SW480 (cell line): ENCODE measurements around the gene TBC1D10A.

Experiments used
- DNase-seq: peaks from one replicate; pipeline ENCODE4 v3.0.0-alpha.2; 2016; ENCODE audit warnings: low spot score

TBC1D10A gene

GRCh38 chr22:30299322-30299721 is 27.4 kb downstream of the TBC1D10A start:
- DNase-seq, result no peak

- no peak for DNase-seq
Measured at GRCh38 chr22:30297991-30298701, 28.6 kb downstream of the TBC1D10A start.

GRCh38 chr22:30297276-30297990 is 29.3 kb downstream of the TBC1D10A start:
- no peak for DNase-seq

- no peak for DNase-seq
Measured at GRCh38 chr22:30296833-30297232, 29.9 kb downstream of the TBC1D10A start.

GRCh38 chr22:30296324-30296723 is 30.4 kb downstream of the TBC1D10A start:
- no peak for DNase-seq

GRCh38 chr22:30295576-30295975 is 31.2 kb downstream of the TBC1D10A start:
- DNase-seq, result no peak

GRCh38 chr22:30294830-30295229 is 31.9 kb downstream of the TBC1D10A start:
- no peak for DNase-seq

GRCh38 chr22:30294066-30294465 is 32.7 kb downstream of the TBC1D10A start:
- DNase-seq, result no peak

GRCh38 chr22:30293026-30293425 is 33.7 kb downstream of the TBC1D10A start:
- DNase-seq, result no peak

GRCh38 chr22:30292069-30292970 is 34.4 kb downstream of the TBC1D10A start:
- DNase-seq, result no peak

GRCh38 chr22:30291058-30291892 is 35.5 kb downstream of the TBC1D10A start:
- no peak for DNase-seq

GRCh38 chr22:30290342-30291057 is 36.2 kb downstream of the TBC1D10A start:
- DNase-seq, result peak; percentile 68

GRCh38 chr22:30289980-30290313 is 36.8 kb downstream of the TBC1D10A start:
- DNase-seq, result no peak

- peak; percentile 96 for DNase-seq
Measured at GRCh38 chr22:30289141-30289979, 37.4 kb downstream of the TBC1D10A start, which contains the start of gene CASTOR1. Gene CASTOR1 (minus strand): TSS chr22:30289505. CDS start chr22:30289497, 8 bp downstream.

GRCh38 chr22:30288419-30289140 is 38.2 kb downstream of the TBC1D10A start:
- DNase-seq, result no peak

- peak; percentile 70 for DNase-seq
Measured at GRCh38 chr22:30287648-30288418, 38.9 kb downstream of the TBC1D10A start.

- no peak for DNase-seq
Measured at GRCh38 chr22:30286813-30287647, 39.7 kb downstream of the TBC1D10A start.

- no peak for DNase-seq
Measured at GRCh38 chr22:30286331-30286730, 40.4 kb downstream of the TBC1D10A start.
